ENCODE data around the gene ANKRD30BL. TPM values are rescaled to one million over a fixed set of nuclear protein-coding genes. Genes with fewer than 3 reads are reported as not detected.
"Not testable (repeated sequence)": the region's sequence is repeated elsewhere in the genome, so short reads cannot be mapped to it uniquely, and the experiment has no call there.

ANKRD30BL gene, protein sequence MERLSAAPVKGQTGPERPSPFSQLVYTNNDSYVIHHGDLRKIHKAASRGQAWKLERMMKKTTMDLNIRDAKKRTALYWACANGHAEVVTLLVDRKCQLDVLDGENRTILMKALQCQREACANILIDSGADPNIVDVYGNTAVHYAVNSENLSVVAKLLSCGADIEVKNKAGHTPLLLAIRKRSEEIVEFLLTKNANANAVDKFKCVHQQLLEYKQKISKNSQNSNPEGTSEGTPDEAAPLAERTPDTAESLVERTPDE
- total RNA-seq: not detected
- long read RNA-seq: 0 reads

DNA sequence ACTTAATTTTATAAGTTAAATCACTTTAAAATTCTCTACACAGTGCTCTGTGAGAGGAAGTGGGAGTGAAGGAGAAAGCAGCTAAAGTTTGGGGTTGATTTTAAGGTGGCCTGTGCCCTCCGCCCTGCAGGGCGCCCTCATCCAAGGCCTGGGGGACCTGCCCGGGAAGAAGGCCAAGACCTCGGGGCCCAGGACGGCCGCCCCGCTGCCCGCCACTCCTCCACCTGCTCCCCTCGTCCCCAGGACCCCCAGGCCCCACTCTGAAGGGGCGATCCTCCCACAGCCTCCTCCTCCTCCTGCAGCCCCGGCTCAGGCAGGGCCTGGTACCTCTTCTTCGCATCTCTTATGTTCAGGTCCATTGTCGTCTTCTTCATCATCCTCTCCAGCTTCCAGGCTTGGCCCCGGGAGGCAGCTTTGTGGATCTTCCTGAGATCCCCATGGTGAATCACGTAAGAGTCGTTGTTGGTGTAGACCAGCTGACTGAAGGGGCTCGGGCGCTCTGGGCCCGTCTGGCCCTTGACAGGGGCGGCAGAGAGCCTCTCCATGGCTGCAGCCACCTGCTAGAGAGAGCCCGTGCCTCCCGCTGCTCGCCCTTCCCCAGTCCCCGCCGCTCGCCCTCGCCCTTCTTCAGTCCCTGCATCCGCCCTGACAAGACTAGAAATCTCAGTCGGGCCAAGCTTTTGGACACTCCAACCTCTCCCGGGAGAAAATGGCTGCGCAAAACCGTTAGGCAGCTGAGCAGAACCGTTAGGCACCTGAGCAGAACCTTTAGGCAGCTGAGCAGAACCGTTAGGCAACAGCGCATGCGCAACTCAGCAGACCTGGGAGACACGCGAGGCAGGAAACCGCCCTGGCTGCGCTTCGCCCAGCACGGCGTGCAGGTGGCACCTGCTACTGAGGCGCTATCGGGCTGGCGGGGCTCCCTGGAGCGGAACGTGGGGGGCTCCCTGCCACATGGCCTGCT lies at the start of gene ANKRD30BL:
Gene ANKRD30BL (minus strand): TSS at position 792 of the 964 bp plus-strand sequence. CDS start 247 bp downstream, at position 545.
- intact Hi-C loops (cut with DNase I); DNase-seq (ENCODE audit: missing footprints); ATAC-seq: not testable (repeated sequence)

DNA sequence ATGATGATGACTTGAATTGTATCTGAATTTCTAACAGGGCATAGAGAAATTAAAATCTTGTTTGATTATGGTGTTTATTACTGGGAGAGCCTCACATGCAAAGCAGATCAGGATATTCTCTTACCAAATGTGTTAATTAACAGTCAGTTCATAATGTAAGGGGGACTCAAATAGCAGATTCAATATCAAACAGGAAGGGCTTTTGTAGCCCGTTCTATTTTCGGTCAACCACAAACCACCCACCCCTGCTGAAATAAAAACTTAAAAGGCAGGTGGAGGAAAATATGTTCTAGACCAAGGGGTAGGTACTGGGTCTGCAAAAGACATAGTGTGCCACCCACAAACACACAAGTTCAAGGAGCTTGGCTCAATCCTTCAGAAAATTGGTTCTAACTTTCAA lies 41.1 kb upstream of the ANKRD30BL start:
- ATAC-seq; intact Hi-C loops (cut with DNase I); DNase-seq (ENCODE audit: missing footprints): not testable (repeated sequence)

DNA sequence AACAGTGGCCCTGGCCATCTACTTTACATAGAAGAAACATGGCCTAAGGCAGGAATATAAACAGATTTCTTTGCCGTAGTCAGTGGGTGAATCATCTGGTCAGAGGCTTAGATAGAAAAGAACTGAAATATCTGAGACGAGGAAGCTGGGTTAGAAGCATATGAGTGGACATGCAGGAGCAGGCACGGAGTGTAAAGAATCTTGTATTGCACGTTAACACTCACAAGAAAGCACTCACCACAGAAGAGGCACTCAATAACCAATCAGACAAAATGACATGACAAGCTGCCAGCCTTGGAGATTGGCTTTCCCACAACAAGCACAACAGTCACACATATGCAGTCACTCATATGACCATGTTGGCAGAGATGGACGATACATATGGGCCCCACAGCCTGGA lies 31.1 kb upstream of the ANKRD30BL start:
- ATAC-seq; intact Hi-C loops (cut with DNase I); DNase-seq (ENCODE audit: missing footprints): not testable (repeated sequence)

DNA sequence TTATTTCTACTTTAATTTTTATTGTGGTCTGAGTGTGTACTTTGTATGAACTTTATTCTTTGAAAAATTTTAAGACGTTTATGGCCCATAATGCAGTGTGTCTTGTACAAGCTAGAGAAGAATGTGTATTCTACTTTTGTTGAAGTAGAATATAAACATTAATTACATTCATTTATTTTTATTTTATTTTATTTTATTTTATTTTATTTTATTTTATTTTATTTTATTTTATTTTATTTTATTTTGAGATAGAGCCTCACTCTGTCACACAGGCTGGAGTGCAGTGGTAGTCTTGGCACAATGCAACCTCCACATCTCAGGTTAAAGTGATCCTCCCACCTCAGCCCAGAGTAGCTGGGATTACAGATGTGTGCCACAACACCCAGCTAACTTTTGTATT lies 5.3 kb upstream of the ANKRD30BL start:
- DNase-seq (ENCODE audit: missing footprints); intact Hi-C loops (cut with DNase I); ATAC-seq: not testable (repeated sequence)

DNA sequence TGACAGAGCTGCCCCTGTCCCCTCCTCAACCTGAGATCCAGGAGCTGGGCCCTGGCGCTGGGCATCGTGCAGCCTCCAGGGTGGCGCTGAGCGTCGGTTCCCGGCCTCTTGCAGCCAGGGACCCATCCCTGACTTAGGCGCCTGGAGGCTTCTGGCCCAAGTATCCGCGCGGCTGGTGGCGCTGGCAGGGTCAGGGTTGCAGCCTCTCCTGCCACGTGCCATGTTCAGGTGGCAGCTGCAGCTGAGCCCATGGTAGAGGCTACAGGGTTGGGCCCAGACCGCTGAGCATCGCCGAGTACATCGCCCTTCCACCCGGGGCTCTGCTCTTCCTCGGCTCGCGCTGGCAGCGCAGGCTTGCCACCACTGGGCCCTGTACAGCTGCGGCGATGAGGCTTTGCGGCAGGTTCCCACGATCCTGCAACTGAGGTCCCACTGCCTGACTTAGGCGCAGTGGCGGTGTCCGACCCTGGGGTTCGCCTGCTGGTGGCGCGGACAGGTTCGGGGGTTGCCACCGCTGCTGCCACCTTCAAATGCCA lies 441 bp upstream of the ANKRD30BL start:
- DNase-seq (ENCODE audit: missing footprints); ATAC-seq; intact Hi-C loops (cut with DNase I): not testable (repeated sequence)

DNA sequence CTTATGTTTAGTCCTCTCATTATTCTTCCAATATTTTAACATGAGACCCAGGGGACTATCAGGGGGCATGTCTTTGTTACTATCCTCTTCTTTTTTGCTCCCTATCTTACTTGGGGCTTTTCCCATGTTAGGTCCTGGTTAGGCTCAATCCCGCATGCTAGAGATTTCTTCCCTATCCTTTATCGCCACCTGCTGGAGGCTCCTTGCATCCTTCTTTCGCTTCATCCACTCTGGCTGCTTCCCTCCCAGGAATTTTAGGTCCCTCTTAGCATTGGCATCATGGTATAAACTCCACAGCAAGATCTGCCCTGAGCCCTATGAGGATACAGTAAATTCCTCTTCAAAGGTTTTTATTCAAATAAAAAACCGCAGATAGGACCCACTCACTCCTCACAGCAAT lies 15.0 kb downstream of the ANKRD30BL start:
- ATAC-seq; DNase-seq (ENCODE audit: missing footprints): not testable (repeated sequence)
- intact Hi-C loops (cut with DNase I): loop anchor here (10.0 kb wide), 2 partner anchors 472 to 992 kb away; no protein-coding TSS in a partner anchor

Measured in Right ventricle myocardium inferior (tissue), 1 donor.